ENCODE data around the gene FAM234A. TPM values are rescaled to one million over a fixed set of nuclear protein-coding genes. Genes with fewer than 3 reads are reported as not detected.

The FAM234A gene
- total RNA-seq, 1 donor from 2014 or later: 129 TPM

GRCh38 chr16:290681-291405, 56.2 kb downstream of the FAM234A start:
- Mint-ChIP-seq H3K9me3 (ENCODE audit: low read depth) (no peaks in the 10 kb centered on the region), H3K36me3 (ENCODE audit: insufficient read depth) (peaks cover 16% of the 10 kb centered on the region), H3K4me3 (ENCODE audit: low read depth) (no peak overlapping the region), H3K27me3 (no peaks in the 10 kb centered on the region), H3K27ac (no peak overlapping the region), H3K4me1 (ENCODE audit: low read depth) (no peaks in the 10 kb centered on the region)
- DNase-seq (ENCODE audit: low spot score, unreplicated experiment): no peak
- no peak for TF ChIP-seq CTCF (IDR thresholded peaks at IDR 0.05; ENCODE audit: unreplicated experiment)

- Mint-ChIP-seq H3K9me3 (ENCODE audit: low read depth) (no peaks in the 10 kb centered on the region), H3K4me1 (ENCODE audit: low read depth) (no peaks in the 10 kb centered on the region), H3K4me3 (ENCODE audit: low read depth) (no peak overlapping the region), H3K27me3 (no peaks in the 10 kb centered on the region), H3K36me3 (ENCODE audit: insufficient read depth) (peaks cover 13% of the 10 kb centered on the region), H3K27ac (no peak overlapping the region)
- no peak for DNase-seq (ENCODE audit: low spot score, unreplicated experiment)
- no peak for TF ChIP-seq CTCF (IDR thresholded peaks at IDR 0.05; ENCODE audit: unreplicated experiment)
Observed at GRCh38 chr16:291539-291938, 56.9 kb downstream of the FAM234A start.

- Mint-ChIP-seq H3K4me3 (ENCODE audit: low read depth) (no peak overlapping the region), H3K4me1 (ENCODE audit: low read depth) (no peaks in the 10 kb centered on the region), H3K36me3 (ENCODE audit: insufficient read depth) (peaks cover 7% of the 10 kb centered on the region), H3K27me3 (no peaks in the 10 kb centered on the region), H3K27ac (no peak overlapping the region), H3K9me3 (ENCODE audit: low read depth) (no peaks in the 10 kb centered on the region)
- no peak for TF ChIP-seq CTCF (IDR thresholded peaks at IDR 0.05; ENCODE audit: unreplicated experiment)
- DNase-seq (ENCODE audit: low spot score, unreplicated experiment): no peak
Observed at GRCh38 chr16:293043-293775, 58.6 kb downstream of the FAM234A start.

GRCh38 chr16:296276-296675, 61.7 kb downstream of the FAM234A start:
- no peak for TF ChIP-seq CTCF (IDR thresholded peaks at IDR 0.05; ENCODE audit: unreplicated experiment)
- Mint-ChIP-seq H3K4me3 (ENCODE audit: low read depth) (no peak overlapping the region), H3K27me3 (no peaks in the 10 kb centered on the region), H3K27ac (no peak overlapping the region), H3K9me3 (ENCODE audit: low read depth) (no peaks in the 10 kb centered on the region), H3K4me1 (ENCODE audit: low read depth) (no peaks in the 10 kb centered on the region), H3K36me3 (ENCODE audit: insufficient read depth) (peaks cover 6% of the 10 kb centered on the region)
- DNase-seq (ENCODE audit: low spot score, unreplicated experiment): no peak

- H3K9me3 Mint-ChIP-seq (ENCODE audit: low read depth): no peaks in the 10 kb centered on the region
- no peaks in the 10 kb centered on the region for H3K27me3 Mint-ChIP-seq
- no peak for DNase-seq (ENCODE audit: low spot score, unreplicated experiment)
- H3K27ac Mint-ChIP-seq: no peak overlapping the region
- TF ChIP-seq CTCF (IDR thresholded peaks at IDR 0.05; ENCODE audit: unreplicated experiment): no peak
- H3K4me1 Mint-ChIP-seq (ENCODE audit: low read depth): no peaks in the 10 kb centered on the region
- H3K36me3 Mint-ChIP-seq (ENCODE audit: insufficient read depth): peaks cover 6% of the 10 kb centered on the region
- H3K4me3 Mint-ChIP-seq (ENCODE audit: low read depth): no peak overlapping the region
Observed at GRCh38 chr16:296806-297510, 62.3 kb downstream of the FAM234A start.

Measured in progenitor cell of endocrine pancreas (in vitro differentiated cells).